Lower leg skin (tissue), 3 donors: Measurements from ENCODE around the gene MRPL36.

Experiments
- POLR2A ChIP-seq, 2 donors: fragments of 450-650 bp; IDR thresholded peaks; one replicate each; pipeline ENCODE4 v1.6.1; 2016 to 2017; ENCODE audit warnings: antibody characterized with exemption in 2 of 2, mild to moderate bottlenecking in 1 of 2, moderate library complexity in 1 of 2
- TF ChIP-seq, protein P1 (sequence below), 3 donors: fragments of 450-650 bp; IDR thresholded peaks; one replicate each; pipeline ENCODE4 v1.5.1; 2016; ENCODE audit warnings: antibody characterized with exemption in 3 of 3, mild to moderate bottlenecking in 3 of 3, moderate library complexity in 2 of 3

- TF ChIP-seq POLR2A (IDR thresholded peaks at IDR 0.05): no peak
- TF ChIP-seq, protein P1, sequence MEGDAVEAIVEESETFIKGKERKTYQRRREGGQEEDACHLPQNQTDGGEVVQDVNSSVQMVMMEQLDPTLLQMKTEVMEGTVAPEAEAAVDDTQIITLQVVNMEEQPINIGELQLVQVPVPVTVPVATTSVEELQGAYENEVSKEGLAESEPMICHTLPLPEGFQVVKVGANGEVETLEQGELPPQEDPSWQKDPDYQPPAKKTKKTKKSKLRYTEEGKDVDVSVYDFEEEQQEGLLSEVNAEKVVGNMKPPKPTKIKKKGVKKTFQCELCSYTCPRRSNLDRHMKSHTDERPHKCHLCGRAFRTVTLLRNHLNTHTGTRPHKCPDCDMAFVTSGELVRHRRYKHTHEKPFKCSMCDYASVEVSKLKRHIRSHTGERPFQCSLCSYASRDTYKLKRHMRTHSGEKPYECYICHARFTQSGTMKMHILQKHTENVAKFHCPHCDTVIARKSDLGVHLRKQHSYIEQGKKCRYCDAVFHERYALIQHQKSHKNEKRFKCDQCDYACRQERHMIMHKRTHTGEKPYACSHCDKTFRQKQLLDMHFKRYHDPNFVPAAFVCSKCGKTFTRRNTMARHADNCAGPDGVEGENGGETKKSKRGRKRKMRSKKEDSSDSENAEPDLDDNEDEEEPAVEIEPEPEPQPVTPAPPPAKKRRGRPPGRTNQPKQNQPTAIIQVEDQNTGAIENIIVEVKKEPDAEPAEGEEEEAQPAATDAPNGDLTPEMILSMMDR (IDR thresholded peaks at IDR 0.05): no peak
Observed at GRCh38 chr5:1785062-1785461, 14.6 kb downstream of the MRPL36 start.
